Activated T-helper 2 cell treated with anti-CD3 and anti-CD28 coated beads, Interferon-gamma antibody, Interleukin-2, Interleukin-4, amounts not matched to agents 10 μg/mL and 5 μg/mL and 100 μg/mL, durations not matched to agents 14 hours and 24 hours and 36 hours (primary cell): Measurements from ENCODE around the gene IQSEC1. TPM values are rescaled to one million over a fixed set of nuclear protein-coding genes. Genes with fewer than 3 reads are reported as not detected.

Source experiments
- DNase-seq: peaks from one replicate; pipeline ENCODE4 v3.0.0; 2021; ENCODE audit warnings: low spot score
- H3K27ac Mint-ChIP-seq: one replicate; pipeline ENCODE4 v1.8.0; 2021; ENCODE audit warnings: mixed read lengths
- H3K27me3 Mint-ChIP-seq: one replicate; pipeline ENCODE4 v1.8.0; 2021; ENCODE audit warnings: low read depth, mixed read lengths
- H3K36me3 Mint-ChIP-seq: one replicate; pipeline ENCODE4 v1.8.0; 2021; ENCODE audit warnings: low read depth, mixed read lengths
- H3K4me1 Mint-ChIP-seq: one replicate; pipeline ENCODE4 v1.8.0; 2021; ENCODE audit warnings: low read depth, mixed read lengths
- H3K4me3 Mint-ChIP-seq: one replicate; pipeline ENCODE4 v1.8.0; 2021; ENCODE audit warnings: low read depth, mild to moderate bottlenecking, moderate library complexity, mixed read lengths
- H3K9me3 Mint-ChIP-seq: one replicate; pipeline ENCODE4 v1.8.0; 2021; ENCODE audit warnings: mixed read lengths
- intact Hi-C: fragments of 100-400 bp; cut with micrococcal nuclease; formaldehyde crosslinking; loops from one replicate; pipeline ENCODE4 v1.15.1; 2023
- total RNA-seq: library from RNA; stranded (reverse); gene quantifications from 2 replicates; pipeline ENCODE4 v1.2.3, GENCODE V29; 2022

The IQSEC1 gene
- total RNA-seq, 1 donor from 2014 or later = 28.1 TPM

DNA sequence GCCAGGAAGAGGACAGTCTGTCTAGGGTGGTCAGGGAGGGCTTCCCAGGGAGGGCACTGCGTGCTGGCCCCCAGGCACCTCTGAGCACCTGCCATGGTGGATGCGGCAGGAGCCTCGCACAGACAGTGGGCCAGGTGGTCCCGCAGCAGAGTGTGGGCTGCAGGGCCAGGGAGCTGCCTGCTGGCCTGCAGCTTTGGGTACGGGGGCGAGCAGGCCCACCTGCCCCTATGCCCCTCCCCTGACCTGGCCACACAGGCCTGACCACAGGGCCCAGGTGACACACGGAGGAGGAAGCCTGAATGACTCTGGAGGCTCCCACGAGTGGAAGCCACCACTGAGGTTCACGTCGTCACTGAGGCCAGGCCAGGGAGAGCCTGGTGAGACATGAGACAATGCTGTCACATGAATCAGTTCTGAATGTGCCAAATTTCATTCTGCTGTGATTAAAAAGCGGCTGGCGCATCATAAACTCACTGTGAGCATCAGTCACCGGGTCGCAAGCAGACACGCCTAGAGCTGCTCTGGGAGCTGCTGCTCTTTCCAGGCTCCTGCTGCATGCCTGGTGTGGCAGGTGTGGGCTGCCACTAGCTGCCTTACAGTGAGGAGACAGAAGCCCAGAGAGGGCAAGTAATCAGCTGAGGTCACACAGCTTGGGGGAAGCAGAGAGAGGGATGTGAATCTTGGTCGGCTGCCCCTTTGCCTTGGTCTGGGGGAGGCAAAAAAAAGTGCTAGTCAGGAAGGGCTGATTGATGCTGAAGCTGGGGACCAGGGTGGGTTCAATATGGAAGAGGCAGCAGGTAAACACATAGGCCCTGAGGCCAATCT lies 39.5 kb upstream of the IQSEC1 start:
- Mint-ChIP-seq H3K9me3 (no peaks in the 10 kb centered on the region), H3K4me3 (no peak overlapping the region), H3K36me3 (no peaks in the 10 kb centered on the region), H3K27ac (no peak overlapping the region), H3K4me1 (peaks cover 3% of the 10 kb centered on the region), H3K27me3 (peaks cover 5% of the 10 kb centered on the region)
- intact Hi-C loops = no loop called here
- DNase-seq = no peak

DNA sequence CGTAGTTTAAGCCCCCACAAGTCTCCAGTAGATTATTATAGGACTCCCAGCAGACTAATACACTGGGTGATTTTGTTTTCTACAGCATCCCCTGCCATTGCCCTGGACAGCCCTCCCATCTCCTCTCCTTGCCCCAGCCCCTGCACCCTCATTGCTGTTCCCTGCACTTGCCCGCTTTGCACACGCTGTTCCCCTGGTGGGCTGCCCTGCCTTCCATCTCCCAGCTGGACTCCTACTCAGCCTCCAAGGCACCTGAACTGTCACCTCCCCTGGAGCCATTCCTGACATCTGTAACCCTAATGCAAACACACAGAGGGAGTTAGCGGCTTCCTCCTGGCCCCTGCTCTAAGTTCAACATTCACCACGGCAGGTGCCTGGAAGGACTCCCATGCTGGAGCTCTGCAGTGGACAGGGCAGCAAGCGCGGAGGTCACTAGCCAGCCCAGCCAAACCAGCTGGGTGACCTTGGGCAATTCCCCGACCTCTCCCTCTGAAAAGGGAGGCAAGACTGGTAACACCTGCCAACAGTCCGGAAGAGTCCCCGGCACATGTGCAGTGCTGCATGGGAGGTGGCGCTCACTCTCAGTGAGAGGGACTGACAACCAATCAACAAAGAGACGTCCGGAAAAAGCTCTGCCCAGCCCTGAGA lies 38.8 kb upstream of the IQSEC1 start:
- H3K4me3 Mint-ChIP-seq = no peak overlapping the region
- intact Hi-C loops = no loop called here
- DNase-seq = no peak
- no peaks in the 10 kb centered on the region for H3K36me3 Mint-ChIP-seq
- peaks cover 3% of the 10 kb centered on the region for H3K4me1 Mint-ChIP-seq
- peaks cover 5% of the 10 kb centered on the region for H3K27me3 Mint-ChIP-seq
- H3K27ac Mint-ChIP-seq = no peak overlapping the region
- H3K9me3 Mint-ChIP-seq = no peaks in the 10 kb centered on the region

DNA sequence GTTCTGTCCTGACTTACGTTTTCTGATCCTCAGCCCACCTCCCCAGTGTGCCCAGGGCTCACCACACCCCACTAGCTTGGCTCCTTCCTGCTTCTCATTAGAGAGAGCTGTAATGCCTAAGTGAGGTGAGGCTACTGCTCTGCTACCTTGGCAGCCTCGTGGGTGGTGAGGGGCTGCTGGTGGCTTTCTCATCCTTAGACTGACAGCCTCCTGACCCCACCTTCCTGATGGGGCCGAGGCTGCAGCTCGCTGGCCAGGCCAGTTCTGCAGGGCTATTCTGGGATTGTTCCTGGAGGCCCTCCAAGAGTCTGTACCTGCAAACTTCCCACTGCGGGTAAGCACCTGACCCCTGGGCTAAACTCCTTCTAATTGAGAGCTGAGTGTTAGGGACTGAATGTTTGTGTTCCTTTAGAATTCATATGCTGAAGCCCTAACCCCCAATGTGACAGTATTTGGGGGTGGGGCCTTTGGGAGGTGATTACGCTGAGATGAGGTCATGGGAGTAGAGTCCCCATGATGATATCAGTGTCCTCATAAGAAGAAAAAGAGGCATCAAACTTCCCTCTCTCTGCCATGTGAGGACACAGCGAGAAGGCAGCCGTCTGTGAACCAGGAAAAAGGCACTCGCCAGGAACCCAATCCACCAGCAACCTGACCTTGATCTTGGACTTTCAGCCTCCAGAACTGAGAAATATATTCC lies 38.1 kb upstream of the IQSEC1 start:
- no peak overlapping the region for H3K27ac Mint-ChIP-seq
- H3K4me1 Mint-ChIP-seq = peaks cover 3% of the 10 kb centered on the region
- DNase-seq = no peak
- peaks cover 5% of the 10 kb centered on the region for H3K27me3 Mint-ChIP-seq
- no peaks in the 10 kb centered on the region for H3K9me3 Mint-ChIP-seq
- intact Hi-C loops = no loop called here
- no peak overlapping the region for H3K4me3 Mint-ChIP-seq
- no peaks in the 10 kb centered on the region for H3K36me3 Mint-ChIP-seq

DNA sequence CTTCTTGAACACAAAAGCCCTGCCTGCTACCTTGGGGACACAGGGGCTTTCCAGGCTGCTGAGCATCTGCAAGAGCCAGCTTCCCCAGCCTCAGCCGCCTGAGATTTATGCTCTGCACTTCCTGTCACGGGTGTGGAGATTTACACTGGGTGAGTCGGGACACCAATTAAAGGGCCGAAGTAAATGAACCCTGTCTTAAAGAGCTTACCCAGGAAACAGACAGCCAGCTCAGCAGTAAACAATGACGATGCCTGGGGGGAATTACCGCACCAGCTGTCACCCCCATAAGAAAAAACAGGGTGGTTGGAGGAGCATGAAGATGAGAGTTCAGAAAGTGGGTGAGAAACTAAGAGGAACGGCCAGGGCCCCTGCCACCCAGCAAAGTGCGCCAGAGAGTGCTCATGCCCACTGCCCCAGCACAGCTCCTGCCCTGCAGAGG lies 37.5 kb upstream of the IQSEC1 start:
- no peak overlapping the region for H3K4me3 Mint-ChIP-seq
- no peaks in the 10 kb centered on the region for H3K9me3 Mint-ChIP-seq
- H3K4me1 Mint-ChIP-seq = peaks cover 3% of the 10 kb centered on the region
- DNase-seq = no peak
- H3K27ac Mint-ChIP-seq = no peak overlapping the region
- no peaks in the 10 kb centered on the region for H3K36me3 Mint-ChIP-seq
- H3K27me3 Mint-ChIP-seq = peaks cover 5% of the 10 kb centered on the region
- intact Hi-C loops = no loop called here

DNA sequence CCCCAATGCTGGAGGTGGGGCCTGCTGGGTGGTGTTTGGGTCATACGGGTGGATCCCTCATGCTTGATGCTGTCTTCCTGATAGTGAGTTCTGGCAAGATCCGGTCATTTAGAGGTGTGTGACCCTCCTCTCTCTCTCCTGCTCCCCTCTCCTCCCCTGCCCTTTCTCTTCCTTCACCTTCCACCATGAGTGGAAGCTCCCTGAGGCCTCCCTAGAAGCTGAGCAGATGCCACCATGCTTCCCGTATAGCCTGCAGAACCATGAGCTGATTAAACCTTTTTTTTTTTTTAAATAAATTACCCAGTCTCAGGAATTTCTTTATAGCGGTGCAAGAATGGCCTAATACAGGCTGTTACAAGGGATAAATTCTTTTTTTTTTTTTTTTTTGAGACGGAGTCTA lies 36.3 kb upstream of the IQSEC1 start:
- intact Hi-C loops = no loop called here
- H3K36me3 Mint-ChIP-seq = no peaks in the 10 kb centered on the region
- no peak for DNase-seq

DNA sequence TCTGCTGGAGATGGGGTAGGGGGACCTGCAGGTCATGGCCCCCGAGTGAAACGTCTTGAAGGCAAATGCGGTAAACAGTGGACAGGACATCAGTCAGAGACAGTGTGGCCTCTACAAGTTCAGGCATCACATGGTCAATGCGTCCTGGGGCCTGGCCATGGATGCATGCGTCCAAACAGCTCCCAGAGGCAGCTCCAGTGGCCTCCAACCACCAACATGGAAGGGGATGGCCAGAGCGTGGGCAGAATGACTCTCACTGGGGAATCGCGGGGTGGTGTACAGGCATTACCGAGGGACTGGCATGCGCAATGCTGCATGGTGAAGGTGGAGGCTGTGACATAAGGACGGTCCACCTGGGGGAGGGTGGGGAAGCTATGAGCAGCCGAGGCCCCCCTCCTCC lies 35.6 kb upstream of the IQSEC1 start:
- H3K9me3 Mint-ChIP-seq = no peaks in the 10 kb centered on the region
- DNase-seq = no peak
- no peak overlapping the region for H3K27ac Mint-ChIP-seq
- intact Hi-C loops = no loop called here
- peaks cover 5% of the 10 kb centered on the region for H3K27me3 Mint-ChIP-seq
- H3K36me3 Mint-ChIP-seq = no peaks in the 10 kb centered on the region
- no peak overlapping the region for H3K4me3 Mint-ChIP-seq
- H3K4me1 Mint-ChIP-seq = peaks cover 3% of the 10 kb centered on the region

More for the DNA sequence above, 36.3 kb upstream of the IQSEC1 start:
- H3K27ac Mint-ChIP-seq = no peak overlapping the region
- peaks cover 3% of the 10 kb centered on the region for H3K4me1 Mint-ChIP-seq
- no peaks in the 10 kb centered on the region for H3K9me3 Mint-ChIP-seq
- no peak overlapping the region for H3K4me3 Mint-ChIP-seq
- H3K27me3 Mint-ChIP-seq = peaks cover 5% of the 10 kb centered on the region

DNA sequence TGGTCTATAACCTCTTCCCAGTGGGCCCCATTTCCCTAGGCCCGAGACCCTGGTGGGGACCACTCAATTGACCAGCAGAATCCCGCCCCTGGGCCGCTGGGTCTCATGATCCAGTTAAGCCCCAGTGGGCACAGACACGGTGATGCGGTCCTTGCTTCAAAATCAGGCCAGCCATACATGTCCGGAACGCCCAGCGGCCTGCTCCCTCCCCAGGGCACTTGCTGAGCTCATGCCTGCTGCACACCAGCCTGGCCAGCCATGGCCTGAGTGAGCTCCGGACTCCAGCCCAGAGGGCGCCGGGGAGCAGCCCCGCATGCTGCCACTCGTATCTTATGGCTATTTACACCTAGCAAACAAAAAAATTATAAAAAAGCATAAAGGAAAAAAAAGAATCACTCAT lies 34.4 kb upstream of the IQSEC1 start:
- Mint-ChIP-seq H3K9me3 (no peaks in the 10 kb centered on the region), H3K4me1 (peaks cover 3% of the 10 kb centered on the region), H3K27ac (no peak overlapping the region), H3K27me3 (peaks cover 5% of the 10 kb centered on the region), H3K4me3 (no peak overlapping the region), H3K36me3 (no peaks in the 10 kb centered on the region)
- DNase-seq = no peak
- intact Hi-C loops = no loop called here

DNA sequence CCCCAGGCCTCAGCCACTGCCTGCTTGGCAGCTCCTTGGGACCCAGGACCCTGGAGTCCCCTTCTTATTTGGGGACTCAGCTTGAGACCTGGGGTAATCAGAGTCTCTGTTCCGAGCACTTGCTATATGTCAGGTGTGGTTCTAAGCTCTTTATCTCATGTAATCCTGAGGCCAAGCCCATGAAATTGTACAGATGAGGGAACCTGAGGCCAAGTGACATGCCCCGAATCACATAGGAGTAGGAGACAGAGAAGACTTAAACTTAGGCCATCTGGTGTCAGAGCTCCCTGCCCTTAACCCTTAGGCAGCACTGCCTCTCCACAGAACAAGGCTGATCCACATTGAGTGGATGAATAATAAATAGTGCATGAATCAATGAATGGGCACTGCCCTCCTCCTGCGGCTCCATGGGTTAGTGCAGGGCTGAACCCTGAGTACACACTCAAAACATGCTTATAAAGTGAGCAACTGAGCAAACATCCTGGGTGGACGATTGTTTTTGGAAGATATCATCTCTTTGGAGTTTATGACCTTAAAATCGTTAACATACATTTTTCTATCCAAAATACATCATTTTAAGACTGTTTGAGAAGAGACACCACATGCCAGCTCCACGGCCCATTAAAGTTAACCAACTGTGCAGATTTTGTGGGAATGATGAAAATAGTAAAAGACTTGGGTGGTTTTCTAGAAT lies 33.2 kb upstream of the IQSEC1 start:
- H3K9me3 Mint-ChIP-seq = no peaks in the 10 kb centered on the region
- no peaks in the 10 kb centered on the region for H3K36me3 Mint-ChIP-seq
- H3K27ac Mint-ChIP-seq = no peak overlapping the region
- H3K27me3 Mint-ChIP-seq = peaks cover 2% of the 10 kb centered on the region
- no peak for DNase-seq
- intact Hi-C loops = no loop called here
- H3K4me1 Mint-ChIP-seq = peaks cover 3% of the 10 kb centered on the region
- H3K4me3 Mint-ChIP-seq = no peak overlapping the region

DNA sequence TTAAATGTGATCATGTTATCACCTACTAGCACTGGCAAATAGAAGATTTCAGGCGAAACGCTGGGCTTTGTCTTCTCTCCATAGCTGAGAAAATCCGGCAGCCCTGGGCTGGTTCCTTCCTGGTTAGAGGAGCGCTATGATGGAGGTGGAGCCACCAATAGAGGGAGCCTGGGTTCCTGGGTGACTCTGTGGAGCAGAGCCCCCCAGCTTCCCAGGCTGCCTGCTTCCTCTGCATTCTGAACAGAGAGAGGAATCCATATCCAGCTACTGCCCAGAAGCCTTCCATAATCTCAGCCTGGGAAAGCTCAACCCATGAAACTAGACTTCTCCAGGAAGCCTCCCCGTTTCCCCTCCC lies 32.6 kb upstream of the IQSEC1 start:
- H3K4me1 Mint-ChIP-seq = peaks cover 3% of the 10 kb centered on the region
- H3K4me3 Mint-ChIP-seq = no peak overlapping the region
- H3K27ac Mint-ChIP-seq = no peak overlapping the region
- DNase-seq = no peak
- intact Hi-C loops = no loop called here
- H3K36me3 Mint-ChIP-seq = no peaks in the 10 kb centered on the region
- H3K27me3 Mint-ChIP-seq = peaks cover 2% of the 10 kb centered on the region
- no peaks in the 10 kb centered on the region for H3K9me3 Mint-ChIP-seq

DNA sequence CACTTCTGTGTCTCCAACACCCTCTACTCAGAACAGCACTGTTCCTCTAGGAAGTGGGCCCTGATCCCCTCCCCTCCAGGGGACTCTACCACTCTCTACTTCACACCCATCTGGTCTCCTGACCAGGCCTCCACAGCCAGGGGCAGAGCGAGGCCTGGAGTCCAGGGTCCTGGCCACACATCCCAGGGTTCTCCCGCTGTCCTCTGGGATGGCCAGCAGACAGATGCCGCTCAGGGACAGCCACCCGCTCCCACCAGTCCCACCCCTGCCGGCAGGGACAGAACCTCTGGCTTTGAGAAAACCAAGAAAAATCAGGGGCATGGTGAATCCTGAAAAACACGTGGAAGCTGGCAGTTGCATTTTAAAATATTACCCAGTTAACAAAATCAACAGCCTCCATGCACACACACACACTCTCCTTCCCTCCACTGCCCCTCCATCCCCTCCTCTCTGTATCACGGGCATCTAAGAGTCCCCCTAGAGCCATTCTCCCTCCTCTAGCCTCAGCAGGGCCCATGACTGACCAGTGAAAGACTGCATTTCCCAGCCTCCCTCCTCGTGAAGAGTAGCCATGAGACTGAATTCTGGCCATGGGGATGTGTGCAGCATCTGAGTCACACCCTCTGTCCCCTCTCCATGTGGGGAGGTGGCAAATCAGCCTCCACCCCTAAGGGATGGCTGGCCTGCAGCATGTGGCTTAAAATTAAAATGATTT lies 32.1 kb upstream of the IQSEC1 start:
- Mint-ChIP-seq H3K9me3 (no peaks in the 10 kb centered on the region), H3K36me3 (no peaks in the 10 kb centered on the region), H3K27me3 (no peaks in the 10 kb centered on the region), H3K4me3 (no peak overlapping the region), H3K27ac (no peak overlapping the region), H3K4me1 (no peaks in the 10 kb centered on the region)
- DNase-seq = no peak
- intact Hi-C loops = no loop called here

DNA sequence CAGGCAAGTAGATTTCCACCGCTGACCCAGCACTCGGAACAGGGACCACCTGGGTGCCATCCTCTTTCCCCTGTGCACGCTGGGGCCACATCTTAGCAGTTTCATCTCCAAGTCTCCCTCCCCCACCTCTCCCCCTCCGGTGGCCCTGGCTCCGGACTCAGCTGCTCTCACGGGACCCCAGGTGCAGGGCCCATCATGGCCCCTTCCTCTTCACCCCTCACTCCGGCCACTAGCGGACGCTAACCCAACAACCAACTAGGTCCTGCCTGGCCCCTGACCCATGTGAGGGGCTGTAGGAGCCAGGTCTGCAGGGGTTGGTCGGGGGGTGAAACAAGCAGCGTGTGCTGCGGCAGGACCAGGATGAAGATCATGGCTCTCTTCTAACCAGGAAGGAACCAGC lies 31.3 kb upstream of the IQSEC1 start:
- DNase-seq = no peak
- intact Hi-C loops = no loop called here
- Mint-ChIP-seq H3K9me3 (no peaks in the 10 kb centered on the region), H3K27ac (no peak overlapping the region), H3K27me3 (no peaks in the 10 kb centered on the region), H3K4me3 (no peak overlapping the region), H3K36me3 (no peaks in the 10 kb centered on the region), H3K4me1 (no peaks in the 10 kb centered on the region)

DNA sequence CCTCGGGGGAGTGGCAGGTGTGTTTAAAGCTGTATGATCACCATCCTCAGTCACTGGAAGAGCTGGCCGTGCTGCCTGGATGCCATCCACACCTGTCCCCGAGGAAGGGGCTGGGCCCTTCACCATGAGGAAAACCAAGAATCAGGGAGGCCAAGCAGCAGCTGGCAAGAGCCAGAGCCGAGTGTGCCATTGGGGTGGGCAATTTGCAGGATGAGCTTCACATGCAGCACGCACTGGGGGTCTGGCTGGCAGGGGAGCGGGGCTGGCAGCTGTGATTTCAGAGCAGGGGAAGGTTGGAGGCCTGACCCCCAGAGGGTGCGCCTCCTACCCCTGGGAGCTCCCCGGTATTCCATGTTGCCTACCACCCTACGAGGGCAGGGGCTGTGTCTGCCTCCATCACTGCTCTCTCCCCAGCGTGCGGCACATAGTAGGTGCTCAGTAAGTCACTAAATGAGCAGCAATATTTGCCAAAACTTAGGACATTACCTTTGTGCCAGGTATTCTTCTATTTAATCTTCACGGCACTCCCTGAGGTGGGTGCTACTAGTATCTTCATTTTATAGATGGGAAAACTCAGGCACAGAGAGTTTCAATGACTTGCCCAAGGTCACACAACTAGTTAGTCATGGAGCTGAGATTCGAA lies 30.3 kb upstream of the IQSEC1 start:
- Mint-ChIP-seq H3K4me3 (no peak overlapping the region), H3K36me3 (no peaks in the 10 kb centered on the region), H3K9me3 (no peaks in the 10 kb centered on the region), H3K4me1 (no peaks in the 10 kb centered on the region), H3K27ac (no peak overlapping the region), H3K27me3 (no peaks in the 10 kb centered on the region)
- no peak for DNase-seq
- intact Hi-C loops = no loop called here
